ENCODE data around the gene GOLGA1. TPM values are rescaled to one million over a fixed set of nuclear protein-coding genes. Genes with fewer than 3 reads are reported as not detected.

GOLGA1 gene
- total RNA-seq, 1 donor from 2014 or later = 16.3 TPM

DNA sequence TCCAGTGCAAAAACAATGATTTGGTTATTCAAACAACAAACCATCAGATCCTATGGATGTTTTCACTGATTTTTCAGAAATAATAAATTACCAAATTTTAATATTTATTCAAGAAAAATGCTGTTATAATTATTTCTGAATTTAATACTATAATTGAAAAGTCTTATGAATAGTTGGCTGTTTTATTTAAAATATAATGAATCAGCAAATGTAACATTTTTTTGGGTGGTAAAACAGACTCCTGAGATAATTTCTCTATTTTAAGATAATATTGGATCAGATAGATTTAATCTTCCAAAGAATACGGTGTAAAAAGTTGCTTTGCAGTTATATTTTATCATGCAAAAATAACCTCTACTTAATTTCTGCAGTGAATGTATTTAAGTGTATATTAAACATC is 5.3 kb upstream of the GOLGA1 start:
- H3K4me3 ChIP-seq (ENCODE audit: low read depth, low read length) = no peak overlapping the region

DNA sequence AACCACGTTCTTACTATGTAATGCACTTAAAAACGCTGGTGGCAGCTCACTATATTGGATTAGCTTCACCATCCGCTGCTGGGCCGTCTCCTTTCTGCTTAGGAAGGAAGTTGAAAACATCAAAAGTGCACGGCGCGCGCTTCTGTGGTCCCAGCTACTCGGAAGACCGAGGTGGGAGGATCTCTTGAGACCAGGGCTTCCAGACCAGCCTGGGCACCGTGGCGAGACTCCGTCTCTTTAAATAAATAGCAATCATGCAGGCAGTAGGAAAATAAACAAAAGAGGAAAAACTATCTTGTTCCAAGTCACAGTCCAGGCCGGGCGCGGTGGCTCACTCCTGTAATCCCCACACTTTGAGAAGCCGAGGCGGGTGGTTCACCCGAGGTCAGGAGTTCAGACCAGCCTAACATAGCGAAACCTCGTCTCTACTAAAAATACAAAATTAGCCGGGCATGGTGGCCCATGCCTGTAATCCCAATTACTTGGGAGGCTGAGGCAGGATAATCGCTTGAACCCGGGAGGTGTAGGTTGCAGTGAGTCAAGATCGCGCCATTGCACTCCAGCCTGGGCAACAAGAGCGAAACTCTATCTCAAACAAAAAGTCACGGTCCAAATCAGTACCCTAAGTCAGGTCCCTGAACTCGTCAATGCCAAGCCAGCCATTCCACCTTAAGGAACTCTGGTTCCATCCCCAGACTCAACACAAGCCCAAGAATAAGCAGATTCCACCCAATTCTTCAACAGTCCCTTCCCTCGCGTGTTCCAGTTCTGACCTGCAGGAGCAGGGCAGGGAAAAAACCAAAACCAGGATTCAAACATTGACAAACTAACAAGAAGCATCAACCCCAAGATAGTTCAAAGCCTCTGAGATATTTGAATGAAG is 1.0 kb upstream of the GOLGA1 start:
- Histone ChIP-seq H3K27me3 (ENCODE audit: control insufficient read depth, insufficient read depth, low read length) (no peaks in the 10 kb centered on the region), H3K36me3 (ENCODE audit: control insufficient read depth, insufficient read depth, low read length) (no peaks in the 10 kb centered on the region), H3K4me3 (ENCODE audit: low read depth, low read length) (peak overlapping the region; percentile 87)
- TF ChIP-seq, protein P1, sequence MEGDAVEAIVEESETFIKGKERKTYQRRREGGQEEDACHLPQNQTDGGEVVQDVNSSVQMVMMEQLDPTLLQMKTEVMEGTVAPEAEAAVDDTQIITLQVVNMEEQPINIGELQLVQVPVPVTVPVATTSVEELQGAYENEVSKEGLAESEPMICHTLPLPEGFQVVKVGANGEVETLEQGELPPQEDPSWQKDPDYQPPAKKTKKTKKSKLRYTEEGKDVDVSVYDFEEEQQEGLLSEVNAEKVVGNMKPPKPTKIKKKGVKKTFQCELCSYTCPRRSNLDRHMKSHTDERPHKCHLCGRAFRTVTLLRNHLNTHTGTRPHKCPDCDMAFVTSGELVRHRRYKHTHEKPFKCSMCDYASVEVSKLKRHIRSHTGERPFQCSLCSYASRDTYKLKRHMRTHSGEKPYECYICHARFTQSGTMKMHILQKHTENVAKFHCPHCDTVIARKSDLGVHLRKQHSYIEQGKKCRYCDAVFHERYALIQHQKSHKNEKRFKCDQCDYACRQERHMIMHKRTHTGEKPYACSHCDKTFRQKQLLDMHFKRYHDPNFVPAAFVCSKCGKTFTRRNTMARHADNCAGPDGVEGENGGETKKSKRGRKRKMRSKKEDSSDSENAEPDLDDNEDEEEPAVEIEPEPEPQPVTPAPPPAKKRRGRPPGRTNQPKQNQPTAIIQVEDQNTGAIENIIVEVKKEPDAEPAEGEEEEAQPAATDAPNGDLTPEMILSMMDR (IDR thresholded peaks at IDR 0.05; ENCODE audit: insufficient read depth, low read length, poor library complexity, severe bottlenecking) = no peak
- DNase-seq (ENCODE audit: low read depth) = peak; percentile 5

More for the DNA sequence above, 5.3 kb upstream of the GOLGA1 start:
- TF ChIP-seq, protein P1 (IDR thresholded peaks at IDR 0.05; ENCODE audit: insufficient read depth, low read length, poor library complexity, severe bottlenecking) = no peak
- H3K27me3 ChIP-seq (ENCODE audit: control insufficient read depth, insufficient read depth, low read length) = no peaks in the 10 kb centered on the region
- DNase-seq (ENCODE audit: low read depth) = no peak
- no peaks in the 10 kb centered on the region for H3K36me3 ChIP-seq (ENCODE audit: control insufficient read depth, insufficient read depth, low read length)

- no peak for DNase-seq (ENCODE audit: low read depth)
- Histone ChIP-seq H3K36me3 (ENCODE audit: control insufficient read depth, insufficient read depth, low read length) (no peaks in the 10 kb centered on the region), H3K4me3 (ENCODE audit: low read depth, low read length) (peak overlapping the region; percentile 87), H3K27me3 (ENCODE audit: control insufficient read depth, insufficient read depth, low read length) (no peaks in the 10 kb centered on the region)
- TF ChIP-seq, protein P1 (IDR thresholded peaks at IDR 0.05; ENCODE audit: insufficient read depth, low read length, poor library complexity, severe bottlenecking) = no peak
Observed at GRCh38 chr9:124940521-124940893, 376 bp downstream of the GOLGA1 start.

GRCh38 chr9:124939944-124940343 is 939 bp downstream of the GOLGA1 start:
- DNase-seq (ENCODE audit: low read depth) = no peak
- Histone ChIP-seq H3K4me3 (ENCODE audit: low read depth, low read length) (peak overlapping the region; percentile 87), H3K36me3 (ENCODE audit: control insufficient read depth, insufficient read depth, low read length) (no peaks in the 10 kb centered on the region), H3K27me3 (ENCODE audit: control insufficient read depth, insufficient read depth, low read length) (no peaks in the 10 kb centered on the region)
- TF ChIP-seq, protein P1 (IDR thresholded peaks at IDR 0.05; ENCODE audit: insufficient read depth, low read length, poor library complexity, severe bottlenecking) = no peak

- Histone ChIP-seq H3K36me3 (ENCODE audit: control insufficient read depth, insufficient read depth, low read length) (no peaks in the 10 kb centered on the region), H3K27me3 (ENCODE audit: control insufficient read depth, insufficient read depth, low read length) (no peaks in the 10 kb centered on the region), H3K4me3 (ENCODE audit: low read depth, low read length) (no peak overlapping the region)
- no peak for DNase-seq (ENCODE audit: low read depth)
- TF ChIP-seq, protein P1 (IDR thresholded peaks at IDR 0.05; ENCODE audit: insufficient read depth, low read length, poor library complexity, severe bottlenecking) = no peak
Observed at GRCh38 chr9:124934290-124934689, 6.6 kb downstream of the GOLGA1 start.

Data from kidney epithelial cell (primary cell).